Heart left ventricle (tissue), 13 donors: Measurements from ENCODE around the gene LMAN1.

ENCODE experiments used
- POLR2A ChIP-seq, 2 donors: fragments of 450-650 bp; IDR thresholded peaks; one replicate each; pipeline ENCODE4 v1.6.1; 2017; ENCODE audit warnings: antibody characterized with exemption in 2 of 2, mild to moderate bottlenecking in 2 of 2, moderate library complexity in 2 of 2
- TF ChIP-seq, protein P1 (sequence below), 12 donors: fragments of 200-600 bp; sonication (generic) in 4 of 12; IDR thresholded peaks; one replicate each; pipeline versions ENCODE4 v1.5.0 to v1.8.0; 2018 to 2022; ENCODE audit warnings: antibody characterized with exemption in 12 of 12, mild to moderate bottlenecking in 5 of 12
- donor health status: ischemic (EF 13 %, LVEDD 7.1; RV severe dilation, severe dysfunction).
- donor health status: DM: no; HTN: yes; CAD: no.
- donor health status: DM: no; HTN: no; CAD: no.
- donor health status: ischemic (EF 25% LVEDD 6.9; RV normal size, moderate dysfunction).
- donor health status: ischemic (EF 25% LVEDD 5.7; RV mildly dilated, moderate dysfunction).
- donor health status: ischemic (EF 35%, LVEDD 5.7; RV mildly dilated, moderate dysfunction).
- donor health status: nonischemic (EF 11% LVEDD 7.7; RV severe dilation, severe dysfunction).
- donor health status: DM: yes; HTN: yes; CAD: no.
- donor health status: PGD.
- donor health status: ischemic (EF 29% LVEDD 5.4; RV normal size, mild dysfunction).
- donor health status: nonischemic (EF 23%, LVEDD 6.1; RV moderate dilation, normal function).

DNA sequence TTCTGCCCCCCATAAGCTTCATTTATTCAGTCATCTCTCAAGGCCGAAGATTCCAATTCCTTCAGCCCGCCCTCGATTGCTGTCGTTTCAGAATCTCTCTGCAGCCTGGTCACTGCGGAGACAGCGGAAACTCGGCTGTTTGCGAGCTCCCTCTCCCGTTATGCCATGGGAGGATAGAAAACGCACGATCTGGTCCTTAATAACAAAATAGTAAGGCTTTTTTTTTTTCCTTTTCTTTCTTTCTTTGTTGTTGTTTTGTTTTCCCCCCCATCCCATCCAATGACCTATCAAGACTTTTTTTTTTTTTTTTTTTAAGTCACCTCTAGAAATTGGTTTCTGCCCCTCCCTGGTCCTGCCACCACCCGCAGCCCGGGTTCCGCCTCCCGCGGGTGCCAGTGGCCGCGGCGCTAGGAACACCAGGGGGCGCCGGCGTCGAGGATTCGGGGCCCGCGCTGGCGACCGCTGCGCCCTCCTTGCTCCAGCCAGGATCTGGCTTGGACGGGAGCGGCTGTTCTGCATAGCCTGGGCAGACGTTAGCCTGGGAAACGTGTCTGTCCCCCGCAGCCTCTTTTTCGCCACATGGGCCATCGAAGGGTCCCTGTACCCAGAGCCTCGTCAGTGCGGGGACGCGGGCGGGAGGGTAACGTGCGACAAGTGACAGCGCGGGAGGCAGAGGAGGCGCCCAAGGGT lies 50.7 kb downstream of the LMAN1 start:
- TF ChIP-seq, protein P1, sequence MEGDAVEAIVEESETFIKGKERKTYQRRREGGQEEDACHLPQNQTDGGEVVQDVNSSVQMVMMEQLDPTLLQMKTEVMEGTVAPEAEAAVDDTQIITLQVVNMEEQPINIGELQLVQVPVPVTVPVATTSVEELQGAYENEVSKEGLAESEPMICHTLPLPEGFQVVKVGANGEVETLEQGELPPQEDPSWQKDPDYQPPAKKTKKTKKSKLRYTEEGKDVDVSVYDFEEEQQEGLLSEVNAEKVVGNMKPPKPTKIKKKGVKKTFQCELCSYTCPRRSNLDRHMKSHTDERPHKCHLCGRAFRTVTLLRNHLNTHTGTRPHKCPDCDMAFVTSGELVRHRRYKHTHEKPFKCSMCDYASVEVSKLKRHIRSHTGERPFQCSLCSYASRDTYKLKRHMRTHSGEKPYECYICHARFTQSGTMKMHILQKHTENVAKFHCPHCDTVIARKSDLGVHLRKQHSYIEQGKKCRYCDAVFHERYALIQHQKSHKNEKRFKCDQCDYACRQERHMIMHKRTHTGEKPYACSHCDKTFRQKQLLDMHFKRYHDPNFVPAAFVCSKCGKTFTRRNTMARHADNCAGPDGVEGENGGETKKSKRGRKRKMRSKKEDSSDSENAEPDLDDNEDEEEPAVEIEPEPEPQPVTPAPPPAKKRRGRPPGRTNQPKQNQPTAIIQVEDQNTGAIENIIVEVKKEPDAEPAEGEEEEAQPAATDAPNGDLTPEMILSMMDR (IDR thresholded peaks at IDR 0.05), result peak; percentile 72 to 92 (median 79)
- no peak for TF ChIP-seq POLR2A (IDR thresholded peaks at IDR 0.05)
